HG03095 (cell line): ENCODE measurements around the gene HHIPL2.
"Not testable (repeated sequence)": the region's sequence is repeated elsewhere in the genome, so short reads cannot be mapped to it uniquely, and the experiment has no call there.

Source experiments
- ATAC-seq: cut with Tn5 transposase; IDR thresholded peaks from one replicate; pipeline ENCODE4 v1.9.1; 2021; ENCODE audit warnings: moderate library complexity; ENCODE audit not compliant: unreplicated experiment

HHIPL2 gene

DNA sequence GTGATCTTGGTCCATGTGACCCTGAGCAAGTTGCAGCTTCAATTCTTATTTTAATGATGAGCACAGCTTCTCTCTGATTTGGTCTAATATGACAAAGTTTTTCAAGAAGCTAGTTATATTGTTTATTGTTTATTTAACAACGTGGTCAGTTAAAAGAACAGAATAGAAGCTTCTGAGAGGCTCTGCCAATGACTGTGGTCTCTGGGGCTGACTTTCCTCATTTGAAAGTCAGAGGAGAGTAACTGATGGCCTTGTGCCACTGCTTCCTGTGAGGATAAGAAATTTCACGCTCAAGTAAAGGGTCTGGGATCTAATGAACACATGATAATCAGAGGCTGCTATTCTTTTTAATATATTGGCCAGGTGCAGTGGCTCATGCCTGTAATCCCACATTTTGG lies 7.3 kb downstream of the HHIPL2 start:
- no peak for ATAC-seq

DNA sequence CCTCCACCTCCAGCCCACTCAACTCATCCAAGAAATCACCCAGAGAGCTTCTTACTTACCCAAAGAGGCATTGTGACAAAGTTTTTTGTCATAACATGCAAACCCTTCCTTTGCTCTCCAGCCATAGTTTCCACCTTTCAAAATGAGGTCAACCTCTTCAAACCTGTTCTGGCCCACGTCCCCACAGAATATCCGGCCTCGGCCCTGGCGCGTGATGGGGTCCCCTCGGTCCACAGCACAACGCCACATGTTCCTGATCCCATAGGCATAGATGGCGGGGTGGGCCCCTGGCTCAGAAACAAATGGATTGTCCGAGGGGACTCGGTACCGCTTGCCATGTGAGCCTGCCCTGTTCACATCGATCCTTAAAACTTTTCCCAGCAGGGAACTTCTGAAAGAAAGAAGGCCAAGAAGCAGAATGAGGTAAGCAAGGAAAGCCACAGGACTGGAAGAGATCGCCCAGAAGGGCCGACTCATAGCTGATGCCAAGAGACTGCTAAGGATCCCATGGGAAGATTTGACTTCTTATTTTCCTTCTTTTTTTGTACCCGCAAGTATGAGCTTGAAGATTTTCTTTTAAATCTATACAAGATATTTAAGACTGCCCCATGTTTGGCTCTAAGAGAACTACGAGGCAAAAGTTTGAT lies 7.8 kb downstream of the HHIPL2 start:
- ATAC-seq: no peak

DNA sequence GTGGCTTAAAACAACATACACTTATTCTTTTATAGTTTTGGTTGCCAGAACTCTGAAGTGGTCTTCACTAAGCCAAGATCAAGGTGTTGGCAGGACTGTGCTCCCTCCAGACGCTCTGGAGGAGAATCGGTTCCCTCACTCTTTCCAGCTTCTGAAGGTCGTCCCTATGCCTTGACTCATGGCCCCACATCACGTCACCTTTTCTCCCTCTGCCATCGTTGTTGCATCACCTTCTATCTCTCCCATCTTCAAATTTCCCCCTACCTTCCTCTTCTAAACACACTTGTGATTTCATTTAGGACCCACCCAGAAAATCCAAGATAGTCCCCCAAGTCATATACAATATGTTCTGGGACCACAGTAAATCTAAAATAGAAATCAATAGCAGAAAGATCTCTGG lies 12.4 kb downstream of the HHIPL2 start:
- ATAC-seq: no peak

DNA sequence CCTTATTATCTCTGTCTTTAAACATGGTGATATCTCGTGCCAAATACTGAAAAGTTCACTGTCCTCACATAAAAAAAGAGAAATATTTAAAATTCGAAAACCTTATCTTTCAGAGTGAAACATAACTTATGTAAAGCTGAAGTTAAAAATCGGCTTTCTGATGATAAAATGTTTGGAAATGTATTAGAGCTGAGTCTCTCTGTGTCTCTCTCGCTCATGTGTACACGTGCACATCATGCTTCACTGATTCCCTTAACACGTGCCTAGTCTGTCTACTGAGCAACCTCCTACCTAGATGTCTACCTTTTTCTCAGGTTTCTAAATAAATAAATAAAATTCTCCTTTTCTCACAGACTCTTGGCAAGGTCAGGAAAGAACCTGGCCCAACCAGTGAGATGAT lies 17.1 kb downstream of the HHIPL2 start:
- no peak for ATAC-seq

DNA sequence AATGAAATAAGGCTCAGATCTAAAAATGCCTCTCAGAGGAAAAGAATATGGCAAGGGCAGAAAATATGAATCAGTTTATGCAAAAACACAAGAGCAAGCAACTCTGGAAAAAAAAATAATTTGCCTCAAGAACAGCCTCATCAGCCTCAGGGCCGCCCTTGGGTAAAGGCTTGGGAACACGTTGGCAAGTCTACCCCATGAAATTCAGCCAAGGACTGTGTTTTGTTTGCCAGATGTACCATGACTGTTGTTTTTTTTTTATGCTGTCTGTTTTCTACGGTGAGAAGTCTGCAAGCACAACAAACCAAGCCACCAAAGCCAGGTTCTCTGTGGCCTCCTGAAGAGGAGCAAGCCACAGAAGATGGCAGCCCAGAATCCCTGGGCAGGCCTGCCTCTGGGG lies 18.0 kb downstream of the HHIPL2 start:
- ATAC-seq: no peak

DNA sequence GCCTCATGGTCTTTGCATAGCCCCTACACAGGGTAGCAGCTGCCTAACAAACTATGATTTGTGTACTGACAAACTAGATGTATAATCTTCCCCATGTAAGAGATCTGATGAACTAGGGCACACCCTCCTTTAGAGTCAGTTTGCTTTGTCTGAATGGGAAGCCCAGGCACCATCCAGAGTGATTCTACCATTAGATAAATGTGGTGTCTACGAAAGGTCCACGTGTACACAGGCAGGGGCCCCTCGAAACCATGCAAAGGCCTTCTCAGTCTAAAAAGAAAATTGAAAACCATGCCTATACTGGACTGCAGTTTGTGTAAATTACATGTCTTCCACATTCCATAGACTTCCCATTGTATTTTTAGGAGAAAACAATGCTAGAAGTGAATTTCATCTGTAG lies 18.7 kb downstream of the HHIPL2 start:
- ATAC-seq: no peak

DNA sequence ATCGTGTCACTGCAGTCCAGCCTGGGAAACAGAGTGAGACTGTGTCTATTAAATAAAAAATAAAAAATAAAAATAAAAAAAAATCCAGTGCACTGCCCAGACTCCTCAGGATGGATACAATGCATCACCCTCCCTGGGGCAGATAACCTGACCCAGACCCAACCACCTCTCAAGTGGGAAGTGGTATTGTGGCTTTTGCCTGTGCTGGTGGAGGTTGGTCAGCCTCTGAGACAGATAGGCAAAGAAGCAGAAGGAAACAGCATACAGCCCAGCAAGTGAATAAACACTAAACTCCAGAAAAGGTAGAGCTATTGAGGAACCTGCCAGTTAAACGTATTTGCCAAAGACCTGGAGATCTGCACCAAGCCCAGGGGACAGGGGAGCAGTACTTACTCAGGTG lies 22.0 kb downstream of the HHIPL2 start:
- no peak for ATAC-seq

DNA sequence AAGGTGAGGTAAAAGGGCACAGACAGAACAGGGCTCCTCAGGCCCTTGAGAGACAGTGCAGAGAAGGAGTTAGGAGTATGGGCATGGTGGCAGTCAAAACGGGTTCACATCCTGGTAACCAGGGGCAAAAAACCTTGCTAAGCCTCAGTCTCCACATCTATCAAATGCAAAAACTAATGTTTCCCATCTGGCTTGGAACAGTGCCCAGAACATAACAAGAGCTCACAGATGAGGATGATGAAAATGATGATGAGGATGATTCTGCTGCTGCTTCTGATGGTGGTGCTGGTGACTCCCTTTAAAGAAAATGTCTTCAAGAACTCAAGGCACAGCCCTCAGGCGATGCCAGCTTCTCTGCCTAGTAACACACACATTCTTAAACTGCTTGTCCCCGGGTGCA lies 24.1 kb downstream of the HHIPL2 start:
- ATAC-seq: no peak

DNA sequence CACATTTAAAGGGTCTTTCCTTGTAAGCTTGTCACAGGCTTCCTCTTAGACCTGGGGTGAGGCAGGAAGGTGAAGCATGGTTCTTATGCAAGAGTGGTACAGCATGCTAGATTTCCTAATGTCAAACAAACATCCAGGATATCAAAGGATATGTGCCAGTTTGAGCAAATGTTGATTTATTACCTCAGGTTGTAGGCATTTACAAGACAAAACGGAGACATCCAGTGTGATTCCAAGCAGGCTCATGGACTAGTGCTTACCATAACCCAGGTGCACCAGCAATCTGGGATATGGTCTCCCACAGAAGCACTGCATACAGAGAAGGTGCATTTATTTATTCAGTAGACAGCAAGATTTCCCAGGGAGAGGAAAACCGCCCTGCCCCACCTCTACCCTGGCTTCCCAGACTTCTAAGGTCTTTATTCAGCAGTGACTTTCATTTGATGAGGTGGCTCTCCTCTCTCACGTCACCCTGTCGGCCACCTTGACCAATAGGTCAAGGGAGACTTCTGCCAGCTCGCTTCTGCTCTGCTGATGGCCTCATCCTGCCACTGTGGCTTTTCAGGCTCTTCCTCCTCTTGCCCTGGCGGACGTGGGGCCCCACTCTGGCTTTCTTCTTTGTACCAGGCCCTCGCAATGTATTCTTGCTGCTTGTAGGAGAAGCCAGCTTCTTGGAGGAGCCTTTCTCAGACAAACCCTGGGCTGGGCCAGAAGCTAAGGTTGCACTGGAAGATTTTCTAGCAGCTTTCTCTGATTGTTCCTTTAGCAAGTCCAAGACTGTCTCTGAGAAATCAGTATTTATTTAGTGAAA lies 25.6 kb downstream of the HHIPL2 start:
- no peak for ATAC-seq

DNA sequence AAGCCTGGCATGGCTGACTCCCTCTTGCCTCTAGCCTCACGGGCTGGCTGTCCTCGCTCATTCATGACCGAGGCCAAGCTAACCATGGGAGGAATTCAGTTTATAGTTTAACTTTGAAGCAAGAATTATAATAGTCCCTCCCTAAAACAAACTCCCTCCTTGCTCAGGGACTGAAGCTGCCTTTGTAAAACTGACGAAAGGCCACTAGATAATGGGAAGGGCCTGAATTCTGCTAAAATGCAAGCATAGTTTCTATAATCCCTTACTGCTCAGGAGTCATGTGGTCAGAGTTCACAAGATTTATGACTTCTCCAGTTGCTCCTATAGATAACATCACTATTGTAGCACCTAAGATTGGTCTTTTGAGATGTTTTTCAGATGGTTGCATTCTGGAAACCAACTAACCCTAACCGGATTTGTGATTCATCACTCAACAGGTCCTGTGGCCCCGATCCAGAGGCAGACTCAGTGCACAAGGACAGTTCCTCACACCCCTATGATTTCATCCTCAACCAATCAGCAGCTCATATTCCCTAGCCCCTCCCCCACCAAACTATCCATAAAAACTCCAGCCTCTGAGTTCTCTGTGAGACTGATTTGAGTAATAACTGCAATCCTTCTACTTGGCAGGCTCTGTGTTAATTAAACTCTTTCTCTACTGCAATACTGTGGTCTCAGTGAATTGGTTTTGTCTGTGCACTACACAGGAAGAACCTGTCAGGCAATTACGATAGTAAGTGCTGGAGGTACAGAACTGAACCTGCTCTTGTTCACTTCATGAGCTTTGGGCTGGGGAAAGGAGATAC lies 26.4 kb downstream of the HHIPL2 start:
- ATAC-seq: no peak

DNA sequence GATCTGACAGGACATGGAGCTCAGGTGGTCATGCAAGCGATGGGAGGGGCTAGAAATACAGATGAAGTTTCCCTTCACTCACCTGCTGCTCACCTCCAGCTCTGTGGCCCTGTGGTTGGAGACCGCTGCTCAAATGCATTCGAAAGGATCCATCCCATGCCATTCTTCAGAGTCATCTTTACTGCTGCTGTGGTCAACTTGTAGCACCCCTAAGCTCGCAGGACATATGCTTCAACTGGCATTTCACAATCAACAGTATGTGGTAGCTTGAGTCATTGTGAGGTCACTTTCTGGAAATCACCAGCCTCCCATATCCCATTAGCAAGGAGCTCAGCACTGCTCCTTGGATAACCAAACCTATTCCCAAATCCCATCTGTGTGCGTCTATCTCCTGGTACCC lies 58.4 kb downstream of the HHIPL2 start:
- not testable (repeated sequence) for ATAC-seq

DNA sequence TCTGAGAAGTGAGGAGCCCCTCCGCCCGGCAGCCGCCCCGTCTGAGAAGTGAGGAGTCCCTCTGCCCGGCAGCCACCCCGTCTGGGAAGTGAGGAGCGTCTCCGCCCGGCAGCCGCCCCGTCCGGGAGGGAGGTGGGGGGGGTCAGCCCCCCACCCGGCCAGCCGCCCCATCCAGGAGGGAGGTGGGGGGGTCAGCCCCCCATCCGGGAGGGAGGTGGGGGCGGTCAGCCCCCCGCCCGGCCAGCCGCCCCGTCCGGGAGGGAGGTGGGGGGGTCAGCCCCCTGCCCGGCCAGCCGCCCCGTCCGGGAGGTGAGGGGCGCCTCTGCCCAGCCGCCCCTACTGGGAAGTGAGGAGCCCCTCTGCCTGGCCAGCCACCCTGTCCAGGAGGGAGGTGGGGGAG lies 60.1 kb downstream of the HHIPL2 start:
- not testable (repeated sequence) for ATAC-seq

DNA sequence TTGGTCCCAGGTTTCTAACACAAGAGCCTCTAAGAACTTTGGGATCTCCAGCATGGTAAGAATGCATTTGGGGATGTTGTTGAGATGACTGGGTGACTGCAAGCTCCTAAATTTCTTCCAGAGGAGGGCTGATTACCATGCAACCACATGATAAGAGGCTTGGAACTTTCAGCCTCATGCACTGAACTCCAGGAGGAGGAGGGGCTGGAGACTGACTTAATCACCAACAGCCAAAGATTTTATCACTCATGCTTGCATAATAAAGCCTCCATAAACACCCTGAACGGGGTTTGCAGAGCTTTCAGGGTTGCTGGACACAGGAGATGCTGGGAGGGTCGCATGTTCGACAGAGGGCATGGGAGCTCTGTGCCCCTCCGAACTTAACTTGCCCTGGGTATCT lies 63.9 kb downstream of the HHIPL2 start:
- not testable (repeated sequence) for ATAC-seq

DNA sequence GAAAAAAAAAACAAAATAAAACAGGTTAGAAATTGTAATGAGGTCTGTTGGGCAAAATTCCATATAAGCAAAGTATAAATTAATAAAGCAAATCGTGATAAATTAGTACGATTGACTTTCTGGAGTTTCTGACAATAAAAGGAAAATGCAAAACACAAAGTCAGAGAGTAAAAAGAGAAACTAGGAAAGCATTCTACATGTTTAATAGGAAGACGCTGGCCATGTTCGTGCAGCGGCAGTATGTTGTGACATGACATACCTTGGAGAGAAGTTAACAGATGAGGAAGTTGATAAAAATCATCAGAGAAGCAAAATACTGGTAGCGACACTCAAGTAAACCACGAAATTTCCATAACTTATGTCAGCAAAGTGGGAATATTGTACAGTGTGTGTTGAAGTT lies 68.3 kb downstream of the HHIPL2 start:
- not testable (repeated sequence) for ATAC-seq

DNA sequence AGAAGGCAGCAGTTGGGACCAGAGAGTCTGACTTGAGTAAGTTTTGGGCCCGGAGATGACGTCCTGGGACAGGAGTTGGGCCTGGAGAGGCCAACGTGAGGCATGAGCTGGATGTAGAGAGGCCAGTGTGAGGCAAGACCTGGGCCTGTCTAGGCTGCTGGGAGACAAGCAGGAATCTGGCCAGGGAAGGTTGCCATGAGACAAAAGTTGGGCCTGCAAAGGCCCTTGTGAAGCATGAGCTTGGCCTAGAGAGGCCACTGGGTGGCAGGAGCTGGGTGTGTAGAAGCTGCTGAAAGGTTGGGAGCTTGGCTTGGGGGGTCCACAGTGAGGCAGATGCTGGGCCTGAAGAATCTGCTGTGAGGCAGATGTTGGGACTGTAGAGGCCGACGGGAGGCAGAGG lies 71.5 kb downstream of the HHIPL2 start:
- not testable (repeated sequence) for ATAC-seq

DNA sequence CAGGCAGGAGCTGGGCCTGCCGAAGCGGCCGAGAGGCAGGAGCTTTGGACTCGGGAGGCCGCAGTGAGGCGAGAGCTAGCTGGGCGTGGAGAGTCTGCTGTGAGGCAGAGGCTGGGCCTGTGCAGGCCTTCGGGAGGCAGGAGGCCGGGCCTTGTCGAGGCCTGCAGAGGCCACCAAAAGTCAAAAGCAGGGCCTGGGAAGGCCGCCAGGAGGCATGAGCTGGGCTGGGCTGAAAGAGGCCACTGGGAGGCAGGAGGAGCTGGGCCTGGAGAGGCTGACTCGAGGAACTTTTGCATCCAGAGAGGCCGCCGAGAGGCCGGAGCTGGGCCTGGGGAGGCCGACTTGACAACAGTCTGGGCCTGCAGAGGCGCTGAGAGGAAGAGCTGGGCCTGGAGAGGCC lies 74.2 kb downstream of the HHIPL2 start:
- not testable (repeated sequence) for ATAC-seq

DNA sequence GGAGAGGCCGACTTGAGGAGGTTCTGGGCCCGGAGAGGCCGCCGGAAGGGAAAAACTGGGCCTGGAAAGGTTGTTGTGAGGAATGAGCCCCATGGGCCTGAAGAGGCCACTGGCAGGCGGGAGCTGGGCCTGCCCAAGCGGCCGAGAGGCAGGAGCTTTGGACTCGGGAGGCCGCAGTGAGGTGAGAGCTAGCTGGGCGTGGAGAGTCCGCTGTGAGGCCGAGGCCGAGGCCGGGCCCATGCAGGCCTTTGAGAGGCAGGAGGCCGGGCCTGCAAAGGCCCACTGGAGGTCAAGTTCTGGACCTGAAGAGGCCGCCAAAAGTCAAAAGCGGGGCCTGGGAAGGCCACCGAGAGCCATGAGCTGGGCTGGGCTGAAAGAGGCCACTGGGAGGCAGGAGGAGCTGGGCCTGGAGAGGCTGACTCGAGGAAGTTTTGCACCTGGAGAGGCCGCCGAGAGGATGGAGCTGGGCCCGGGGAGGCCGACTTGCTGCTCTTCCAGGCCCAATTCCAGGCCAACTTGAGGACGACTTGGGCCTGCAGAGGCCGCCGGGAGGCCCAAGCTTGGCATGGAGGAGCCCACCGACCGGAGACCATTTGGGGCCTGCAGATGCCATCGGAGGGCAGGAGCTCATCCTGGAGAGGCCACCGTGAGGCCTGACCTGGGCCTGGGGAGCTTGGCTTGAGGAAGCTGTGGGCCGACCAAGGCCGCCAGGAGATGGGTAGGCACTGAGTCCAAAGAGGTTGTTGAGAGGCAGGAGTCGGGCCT lies 74.9 kb downstream of the HHIPL2 start:
- not testable (repeated sequence) for ATAC-seq
